PFSK-1 (cell line): ENCODE results near the gene PRKAR2A.

Source experiments
- FOXP2 ChIP-seq: optimal IDR thresholded peaks from 2 replicates; pipeline ENCODE3; 2011; ENCODE audit warnings: borderline replicate concordance, control low read depth, inconsistent platforms; ENCODE audit not compliant: insufficient read depth; ENCODE audit errors: extremely low read length, extremely low read depth
- POLR2AphosphoS5 ChIP-seq: IDR thresholded peaks from 2 replicates; pipeline ENCODE4 v1.6.1; 2012; ENCODE audit warnings: low read depth, mild to moderate bottlenecking, control low read depth, low read length, moderate library complexity
- REST ChIP-seq, 2 experiments: IDR thresholded peaks; 2 replicates each; pipeline versions ENCODE4 v1.6.1 to v1.8.0; 2011 to 2012; ENCODE audit warnings: low read depth in 2 of 2, low read length in 2 of 2, control low read depth in 1 of 2, inconsistent platforms in 1 of 2, mild to moderate bottlenecking in 1 of 2, moderate library complexity in 1 of 2; ENCODE audit not compliant: insufficient read depth in 1 of 2
- SIN3A ChIP-seq: IDR thresholded peaks from 2 replicates; pipeline ENCODE4 v1.6.1; 2012; ENCODE audit warnings: mild to moderate bottlenecking, low read length, moderate library complexity, borderline replicate concordance; ENCODE audit not compliant: insufficient read depth
- TAF1 ChIP-seq: IDR thresholded peaks from 2 replicates; pipeline ENCODE4 v1.6.1; 2012; ENCODE audit warnings: low read length, control low read depth, borderline replicate concordance; ENCODE audit not compliant: insufficient read depth

Gene PRKAR2A

GRCh38 chr3:48762816-48763215 is 84.9 kb downstream of the PRKAR2A start:
- TF ChIP-seq FOXP2 (no peak), REST (IDR thresholded peaks at IDR 0.05; ENCODE audit: insufficient read depth in 1 of 2, low read depth in 2 of 2, low read length in 2 of 2) (no peak), TAF1 (no peak), POLR2AphosphoS5 (no peak), SIN3A (no peak)

- TF ChIP-seq TAF1 (no peak), SIN3A (no peak), FOXP2 (no peak), POLR2AphosphoS5 (no peak), REST (IDR thresholded peaks at IDR 0.05; ENCODE audit: insufficient read depth in 1 of 2, low read depth in 2 of 2, low read length in 2 of 2) (no peak)
Observed at GRCh38 chr3:48759071-48759470, 88.6 kb downstream of the PRKAR2A start.

- TF ChIP-seq TAF1 (no peak), REST (IDR thresholded peaks at IDR 0.05; ENCODE audit: insufficient read depth in 1 of 2, low read depth in 2 of 2, low read length in 2 of 2) (no peak), POLR2AphosphoS5 (no peak), FOXP2 (no peak), SIN3A (no peak)
Observed at GRCh38 chr3:48756640-48757039, 91.0 kb downstream of the PRKAR2A start.

- TF ChIP-seq SIN3A (no peak), POLR2AphosphoS5 (no peak), TAF1 (no peak), FOXP2 (no peak), REST (IDR thresholded peaks at IDR 0.05; ENCODE audit: insufficient read depth in 1 of 2, low read depth in 2 of 2, low read length in 2 of 2) (no peak)
Observed at GRCh38 chr3:48750856-48751255, 96.8 kb downstream of the PRKAR2A start.

- no peak for TF ChIP-seq TAF1
- no peak for TF ChIP-seq SIN3A
- TF ChIP-seq REST (IDR thresholded peaks at IDR 0.05; ENCODE audit: insufficient read depth in 1 of 2, low read depth in 2 of 2, low read length in 2 of 2) = no peak
- no peak for TF ChIP-seq POLR2AphosphoS5
Observed at GRCh38 chr3:48748754-48749153, 98.9 kb downstream of the PRKAR2A start.
